Measurements from ENCODE around the gene CCDC148. TPM values are rescaled to one million over a fixed set of nuclear protein-coding genes. Genes with fewer than 3 reads are reported as not detected.

Gene CCDC148
- polyA plus RNA-seq, 2 donors = 0.13 to 0.29 TPM

DNA sequence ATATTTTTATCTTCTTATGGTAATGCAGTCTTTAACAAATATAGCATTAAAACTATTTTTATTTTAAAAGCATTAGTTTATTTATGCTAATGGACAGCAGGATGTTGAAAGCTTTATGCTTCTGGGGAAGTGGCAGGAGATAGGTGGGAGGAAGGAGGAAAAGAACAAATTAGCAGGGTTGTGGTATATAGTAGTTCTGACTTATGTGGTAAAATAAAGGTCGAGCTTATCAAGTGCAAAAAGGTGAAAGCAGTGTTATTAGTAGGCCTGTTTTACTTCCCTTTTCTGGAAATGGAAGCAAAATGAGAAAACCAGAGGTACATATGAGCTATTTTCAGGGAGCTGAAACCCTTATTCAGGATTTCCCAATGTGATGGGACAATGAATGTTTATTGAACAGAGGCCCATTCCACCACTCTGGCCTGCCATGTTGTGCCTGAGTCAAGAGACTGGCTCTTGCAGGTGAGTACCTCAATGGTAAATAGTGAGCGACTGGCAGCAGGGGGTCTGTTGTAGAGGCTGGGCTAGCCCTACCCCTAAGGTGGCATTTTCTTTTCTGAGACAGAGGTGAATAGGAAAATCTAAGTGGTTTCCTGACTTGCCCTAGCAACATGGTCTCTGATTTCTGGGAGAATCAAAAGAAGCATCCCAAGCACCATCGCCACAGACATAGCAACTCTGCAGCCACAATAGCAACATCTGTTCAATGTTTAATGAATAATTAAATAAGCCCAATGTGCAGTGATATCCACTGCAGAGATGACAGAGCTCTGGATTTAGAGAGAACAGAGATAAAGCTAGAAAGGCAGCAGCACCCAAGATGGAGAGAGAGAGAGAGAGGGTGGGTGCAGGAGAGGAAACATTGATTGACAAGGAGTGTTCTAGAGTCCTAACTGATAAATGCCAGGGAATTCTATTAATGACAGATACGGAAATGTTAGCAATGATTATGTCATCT is 235.2 kb downstream of the CCDC148 start:
- 80 to 82% methylated on average over 4 of the region's 4 CpGs for WGBS, 2 donors
- no peak overlapping the region for H3K4me3 ChIP-seq (ENCODE audit: low read depth in 1 of 2, low read length in 2 of 2)
- H3K27ac ChIP-seq (ENCODE audit: low read depth in 2 of 2, low read length in 1 of 2) = no peak overlapping the region
- H3K27me3 ChIP-seq (ENCODE audit: control insufficient read depth in 1 of 2, insufficient read depth in 2 of 2, low read length in 2 of 2) = no peaks in the 10 kb centered on the region
- no peaks in the 10 kb centered on the region for H3K4me1 ChIP-seq (ENCODE audit: control insufficient read depth in 2 of 2, insufficient read depth in 2 of 2, low read length in 1 of 2)
- no peaks in the 10 kb centered on the region for H3K36me3 ChIP-seq (ENCODE audit: control insufficient read depth in 2 of 2, insufficient read depth in 2 of 2, low read length in 1 of 2)
- no peaks in the 10 kb centered on the region for H3K9me3 ChIP-seq (ENCODE audit: control insufficient read depth in 2 of 2, insufficient read depth in 1 of 2, low read depth in 1 of 2, low read length in 1 of 2)

DNA sequence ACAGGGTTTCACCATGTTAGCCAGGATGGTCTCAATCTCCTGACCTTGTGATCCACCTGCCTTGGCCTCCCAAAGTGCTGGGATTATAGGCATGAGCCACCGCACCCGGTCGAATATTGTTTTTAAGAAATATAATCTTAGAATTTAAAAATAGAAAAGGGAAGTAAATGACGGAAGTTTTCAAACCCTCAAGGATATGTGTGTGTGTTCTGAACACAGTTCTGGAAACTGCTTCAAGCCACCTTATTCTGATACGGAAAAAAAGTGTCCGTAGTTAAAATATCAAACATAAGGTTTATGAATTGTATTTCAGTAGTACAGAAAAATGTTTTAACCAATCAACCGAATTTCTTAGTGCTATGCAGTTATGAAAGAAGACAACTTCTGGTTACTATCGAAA is 239.0 kb downstream of the CCDC148 start:
- H3K9me3 ChIP-seq (ENCODE audit: control insufficient read depth in 2 of 2, insufficient read depth in 1 of 2, low read depth in 1 of 2, low read length in 1 of 2) = no peaks in the 10 kb centered on the region
- H3K27me3 ChIP-seq (ENCODE audit: control insufficient read depth in 1 of 2, insufficient read depth in 2 of 2, low read length in 2 of 2) = no peaks in the 10 kb centered on the region
- WGBS, 2 donors = 73 to 77% methylated on average over 8 of the region's 8 CpGs
- no peaks in the 10 kb centered on the region for H3K4me1 ChIP-seq (ENCODE audit: control insufficient read depth in 2 of 2, insufficient read depth in 2 of 2, low read length in 1 of 2)
- H3K4me3 ChIP-seq (ENCODE audit: low read depth in 1 of 2, low read length in 2 of 2) = no peak overlapping the region
- no peak overlapping the region for H3K27ac ChIP-seq (ENCODE audit: low read depth in 2 of 2, low read length in 1 of 2)
- H3K36me3 ChIP-seq (ENCODE audit: control insufficient read depth in 2 of 2, insufficient read depth in 2 of 2, low read length in 1 of 2) = no peaks in the 10 kb centered on the region

DNA sequence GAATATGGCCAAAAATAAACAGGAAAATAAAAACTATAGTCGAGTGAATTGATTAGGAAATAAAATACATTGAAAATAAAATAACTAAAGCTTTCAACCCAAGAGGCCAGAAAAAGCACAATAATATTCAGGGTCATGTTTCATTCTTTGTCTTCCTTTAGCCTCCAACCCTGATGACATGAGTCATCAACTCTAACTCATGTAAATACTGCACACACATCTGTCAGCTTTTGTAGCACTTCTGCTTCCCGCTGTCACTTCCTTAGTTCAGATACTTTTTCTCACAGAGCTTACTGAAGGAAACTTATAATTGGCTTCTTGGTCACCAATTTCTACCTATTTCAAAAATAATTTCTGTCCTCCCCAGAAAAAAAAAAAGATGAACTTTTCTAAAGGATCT is 242.1 kb downstream of the CCDC148 start:
- Histone ChIP-seq H3K4me1 (ENCODE audit: control insufficient read depth in 2 of 2, insufficient read depth in 2 of 2, low read length in 1 of 2) (no peaks in the 10 kb centered on the region), H3K9me3 (ENCODE audit: control insufficient read depth in 2 of 2, insufficient read depth in 1 of 2, low read depth in 1 of 2, low read length in 1 of 2) (no peaks in the 10 kb centered on the region), H3K27ac (ENCODE audit: low read depth in 2 of 2, low read length in 1 of 2) (no peak overlapping the region), H3K36me3 (ENCODE audit: control insufficient read depth in 2 of 2, insufficient read depth in 2 of 2, low read length in 1 of 2) (no peaks in the 10 kb centered on the region), H3K4me3 (ENCODE audit: low read depth in 1 of 2, low read length in 2 of 2) (no peak overlapping the region), H3K27me3 (ENCODE audit: control insufficient read depth in 1 of 2, insufficient read depth in 2 of 2, low read length in 2 of 2) (no peaks in the 10 kb centered on the region)
- WGBS, 2 donors = 56 to 65% methylated on average over 2 of the region's 2 CpGs

DNA sequence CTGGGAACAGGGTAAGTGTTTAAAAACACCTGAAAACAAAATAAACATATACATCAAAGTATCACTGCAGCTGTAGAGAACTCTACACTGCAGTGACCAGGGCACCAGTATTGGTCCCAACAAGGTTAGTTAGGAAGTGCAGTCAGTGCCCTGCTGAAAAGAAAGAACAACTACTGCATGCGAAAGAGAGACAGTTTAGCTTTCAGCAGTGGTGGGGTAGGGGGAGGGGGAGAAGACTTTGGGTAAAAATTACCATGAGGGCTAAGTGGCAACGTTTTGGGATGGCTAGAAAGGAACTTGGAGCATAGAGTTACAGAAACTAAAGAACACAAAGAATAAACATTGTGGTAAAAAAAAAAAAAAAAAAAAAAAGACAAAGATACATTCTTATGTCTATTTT is 242.8 kb downstream of the CCDC148 start:
- Histone ChIP-seq H3K27ac (ENCODE audit: low read depth in 2 of 2, low read length in 1 of 2) (no peak overlapping the region), H3K4me1 (ENCODE audit: control insufficient read depth in 2 of 2, insufficient read depth in 2 of 2, low read length in 1 of 2) (no peaks in the 10 kb centered on the region), H3K36me3 (ENCODE audit: control insufficient read depth in 2 of 2, insufficient read depth in 2 of 2, low read length in 1 of 2) (no peaks in the 10 kb centered on the region), H3K4me3 (ENCODE audit: low read depth in 1 of 2, low read length in 2 of 2) (no peak overlapping the region), H3K9me3 (ENCODE audit: control insufficient read depth in 2 of 2, insufficient read depth in 1 of 2, low read depth in 1 of 2, low read length in 1 of 2) (no peaks in the 10 kb centered on the region), H3K27me3 (ENCODE audit: control insufficient read depth in 1 of 2, insufficient read depth in 2 of 2, low read length in 2 of 2) (no peaks in the 10 kb centered on the region)
- 56 to 57% methylated on average over 2 of the region's 2 CpGs for WGBS, 2 donors

DNA sequence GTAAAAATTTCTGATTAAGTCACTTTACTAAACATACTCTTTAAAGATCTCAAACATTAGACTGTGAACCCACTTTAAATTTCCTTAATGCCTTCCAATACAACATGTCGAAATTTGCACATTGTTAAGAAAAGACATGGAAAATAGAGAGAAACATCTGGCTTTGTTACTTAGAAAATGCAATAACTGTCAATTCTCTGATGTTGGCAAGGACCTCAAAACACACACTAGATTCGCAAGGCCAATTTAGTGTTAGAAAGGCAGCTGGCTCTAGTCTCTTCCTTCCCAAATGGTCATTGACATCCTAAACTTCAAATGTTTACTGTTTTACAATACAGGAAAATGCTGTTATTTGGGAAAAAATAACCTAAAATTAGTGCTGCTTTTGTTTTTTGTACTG is 244.3 kb downstream of the CCDC148 start:
- Histone ChIP-seq H3K4me3 (ENCODE audit: low read depth in 1 of 2, low read length in 2 of 2) (no peak overlapping the region), H3K9me3 (ENCODE audit: control insufficient read depth in 2 of 2, insufficient read depth in 1 of 2, low read depth in 1 of 2, low read length in 1 of 2) (no peaks in the 10 kb centered on the region), H3K4me1 (ENCODE audit: control insufficient read depth in 2 of 2, insufficient read depth in 2 of 2, low read length in 1 of 2) (no peaks in the 10 kb centered on the region), H3K27me3 (ENCODE audit: control insufficient read depth in 1 of 2, insufficient read depth in 2 of 2, low read length in 2 of 2) (no peaks in the 10 kb centered on the region), H3K27ac (ENCODE audit: low read depth in 2 of 2, low read length in 1 of 2) (no peak overlapping the region), H3K36me3 (ENCODE audit: control insufficient read depth in 2 of 2, insufficient read depth in 2 of 2, low read length in 1 of 2) (no peaks in the 10 kb centered on the region)
- 66 to 70% methylated on average over 2 of the region's 2 CpGs for WGBS, 2 donors

DNA sequence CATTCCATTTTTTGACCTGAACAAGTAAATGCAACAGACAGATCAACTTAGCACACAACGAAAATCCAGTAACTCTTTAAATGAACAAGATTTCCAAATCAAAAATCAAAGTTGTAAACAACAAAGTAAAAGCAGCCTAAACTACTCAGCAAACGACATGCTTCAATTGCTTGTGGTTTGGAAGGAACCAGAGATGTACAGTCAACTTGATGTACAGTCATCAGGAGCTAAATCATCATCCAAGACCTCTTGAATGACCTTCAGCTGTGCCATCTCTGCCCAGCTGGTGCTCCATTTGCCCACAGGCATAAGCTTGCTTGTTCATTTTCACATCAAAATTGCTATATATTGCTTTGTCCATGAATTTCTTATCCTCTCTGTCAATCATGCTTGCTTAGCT is 245.1 kb downstream of the CCDC148 start:
- Histone ChIP-seq H3K36me3 (ENCODE audit: control insufficient read depth in 2 of 2, insufficient read depth in 2 of 2, low read length in 1 of 2) (no peaks in the 10 kb centered on the region), H3K27ac (ENCODE audit: low read depth in 2 of 2, low read length in 1 of 2) (no peak overlapping the region), H3K27me3 (ENCODE audit: control insufficient read depth in 1 of 2, insufficient read depth in 2 of 2, low read length in 2 of 2) (no peaks in the 10 kb centered on the region), H3K9me3 (ENCODE audit: control insufficient read depth in 2 of 2, insufficient read depth in 1 of 2, low read depth in 1 of 2, low read length in 1 of 2) (no peaks in the 10 kb centered on the region), H3K4me1 (ENCODE audit: control insufficient read depth in 2 of 2, insufficient read depth in 2 of 2, low read length in 1 of 2) (no peaks in the 10 kb centered on the region), H3K4me3 (ENCODE audit: low read depth in 1 of 2, low read length in 2 of 2) (no peak overlapping the region)
- WGBS, 2 donors = 36 to 63% methylated on average over 2 of the region's 2 CpGs

DNA sequence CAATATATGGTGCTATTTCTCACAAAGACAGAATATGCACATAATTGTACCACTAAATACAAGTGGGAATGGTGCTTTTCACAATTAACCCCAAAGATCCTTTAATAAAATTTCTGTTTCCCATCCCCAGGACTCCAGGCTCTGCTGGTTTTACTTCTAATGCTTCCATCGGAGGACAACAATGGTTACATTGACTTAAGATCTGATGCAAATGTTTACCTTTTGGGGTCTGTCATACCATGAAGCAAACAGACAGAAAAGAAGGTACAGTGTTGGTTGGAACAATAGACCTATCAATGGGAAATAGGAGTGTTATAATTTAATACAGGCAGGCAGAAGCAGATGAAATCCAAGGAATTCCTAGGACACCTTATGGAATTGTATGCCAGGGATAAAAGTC is 249.2 kb downstream of the CCDC148 start:
- H3K27me3 ChIP-seq (ENCODE audit: control insufficient read depth in 1 of 2, insufficient read depth in 2 of 2, low read length in 2 of 2) = no peaks in the 10 kb centered on the region
- H3K27ac ChIP-seq (ENCODE audit: low read depth in 2 of 2, low read length in 1 of 2) = no peak overlapping the region
- WGBS, 2 donors = 92 to 97% methylated on average over 1 of the region's 1 CpG
- H3K9me3 ChIP-seq (ENCODE audit: control insufficient read depth in 2 of 2, insufficient read depth in 1 of 2, low read depth in 1 of 2, low read length in 1 of 2) = no peaks in the 10 kb centered on the region
- no peak overlapping the region for H3K4me3 ChIP-seq (ENCODE audit: low read depth in 1 of 2, low read length in 2 of 2)
- peaks cover 0 to 3% of the 10 kb centered on the region in 2 donors for H3K4me1 ChIP-seq (ENCODE audit: control insufficient read depth in 2 of 2, insufficient read depth in 2 of 2, low read length in 1 of 2)
- H3K36me3 ChIP-seq (ENCODE audit: control insufficient read depth in 2 of 2, insufficient read depth in 2 of 2, low read length in 1 of 2) = no peaks in the 10 kb centered on the region

DNA sequence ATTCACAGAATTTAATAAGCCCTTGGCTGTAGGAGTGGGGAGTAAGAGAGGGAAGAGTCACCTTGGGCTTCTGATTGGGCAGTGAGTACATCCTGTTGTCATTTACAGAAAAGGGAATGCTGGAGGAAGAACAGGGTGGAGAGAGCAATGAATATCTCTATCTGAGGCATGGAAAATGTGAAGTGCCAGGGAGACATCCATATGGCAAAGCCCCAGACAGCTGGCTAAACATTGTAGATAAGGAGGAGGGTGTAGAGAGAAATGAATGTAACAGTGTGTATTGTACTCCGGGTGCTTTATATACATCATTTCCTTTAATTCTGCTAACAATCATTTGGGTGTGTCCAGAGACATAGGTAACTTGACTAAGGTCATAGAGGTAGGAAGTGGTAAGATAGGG is 251.3 kb downstream of the CCDC148 start:
- Histone ChIP-seq H3K36me3 (ENCODE audit: control insufficient read depth in 2 of 2, insufficient read depth in 2 of 2, low read length in 1 of 2) (no peaks in the 10 kb centered on the region), H3K9me3 (ENCODE audit: control insufficient read depth in 2 of 2, insufficient read depth in 1 of 2, low read depth in 1 of 2, low read length in 1 of 2) (no peaks in the 10 kb centered on the region), H3K27ac (ENCODE audit: low read depth in 2 of 2, low read length in 1 of 2) (no peak overlapping the region), H3K4me1 (ENCODE audit: control insufficient read depth in 2 of 2, insufficient read depth in 2 of 2, low read length in 1 of 2) (peaks cover 0 to 3% of the 10 kb centered on the region in 2 donors), H3K4me3 (ENCODE audit: low read depth in 1 of 2, low read length in 2 of 2) (no peak overlapping the region), H3K27me3 (ENCODE audit: control insufficient read depth in 1 of 2, insufficient read depth in 2 of 2, low read length in 2 of 2) (no peaks in the 10 kb centered on the region)
- WGBS, 2 donors = 48 to 59% methylated on average over 1 of the region's 1 CpG

DNA sequence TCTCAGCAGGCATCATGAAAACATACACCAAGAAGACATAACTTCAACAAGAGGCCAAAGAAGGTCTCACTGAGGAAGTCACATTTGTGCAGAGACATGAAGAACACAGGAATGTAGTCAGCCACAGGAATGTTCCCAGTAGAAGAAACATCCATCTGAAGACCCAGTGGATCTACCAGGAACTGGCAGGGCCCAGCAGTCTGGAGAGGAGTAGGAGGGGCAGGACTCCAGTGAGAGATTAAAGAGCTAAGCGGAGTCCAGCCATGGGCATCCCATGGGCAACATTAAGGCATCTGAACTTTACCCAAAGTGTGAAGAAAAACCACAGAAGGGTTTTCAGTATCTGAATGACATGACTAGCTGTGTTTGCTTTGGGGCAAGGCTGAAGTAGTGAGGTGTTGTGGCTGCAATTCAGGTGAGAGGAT is 251.8 kb downstream of the CCDC148 start:
- 91 to 92% methylated on average over 1 of the region's 1 CpG for WGBS, 2 donors
- no peaks in the 10 kb centered on the region for H3K36me3 ChIP-seq (ENCODE audit: control insufficient read depth in 2 of 2, insufficient read depth in 2 of 2, low read length in 1 of 2)
- peaks cover 0 to 3% of the 10 kb centered on the region in 2 donors for H3K4me1 ChIP-seq (ENCODE audit: control insufficient read depth in 2 of 2, insufficient read depth in 2 of 2, low read length in 1 of 2)
- no peak overlapping the region for H3K27ac ChIP-seq (ENCODE audit: low read depth in 2 of 2, low read length in 1 of 2)
- no peaks in the 10 kb centered on the region for H3K9me3 ChIP-seq (ENCODE audit: control insufficient read depth in 2 of 2, insufficient read depth in 1 of 2, low read depth in 1 of 2, low read length in 1 of 2)
- H3K4me3 ChIP-seq (ENCODE audit: low read depth in 1 of 2, low read length in 2 of 2) = no peak overlapping the region
- H3K27me3 ChIP-seq (ENCODE audit: control insufficient read depth in 1 of 2, insufficient read depth in 2 of 2, low read length in 2 of 2) = no peaks in the 10 kb centered on the region
